LoVo (cell line): ENCODE data around the gene CUBN.

Experiments
- DNase-seq: peaks from one replicate; pipeline ENCODE4 v3.0.0-alpha.2; 2016; ENCODE audit warnings: low spot score

The CUBN gene

DNA sequence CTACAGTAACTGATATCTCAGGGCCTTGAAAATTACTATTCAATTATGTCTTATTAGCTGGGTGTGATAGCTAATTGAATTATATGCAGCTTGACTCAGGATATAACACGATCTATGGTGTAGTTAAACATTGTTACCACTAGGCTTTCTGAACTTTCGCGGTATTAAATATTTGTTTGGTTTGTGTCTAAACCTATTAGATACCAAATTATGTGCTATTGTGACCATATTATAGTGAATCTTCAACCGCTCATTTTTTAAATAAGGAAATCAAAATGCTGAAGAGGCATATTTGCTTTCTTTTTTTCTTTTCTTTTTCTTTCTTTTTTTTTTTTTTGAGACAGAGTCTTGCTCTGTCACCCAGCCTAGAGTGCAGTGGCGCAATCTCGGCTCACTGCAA is 213.1 kb downstream of the CUBN start:
- DNase-seq, result no peak

DNA sequence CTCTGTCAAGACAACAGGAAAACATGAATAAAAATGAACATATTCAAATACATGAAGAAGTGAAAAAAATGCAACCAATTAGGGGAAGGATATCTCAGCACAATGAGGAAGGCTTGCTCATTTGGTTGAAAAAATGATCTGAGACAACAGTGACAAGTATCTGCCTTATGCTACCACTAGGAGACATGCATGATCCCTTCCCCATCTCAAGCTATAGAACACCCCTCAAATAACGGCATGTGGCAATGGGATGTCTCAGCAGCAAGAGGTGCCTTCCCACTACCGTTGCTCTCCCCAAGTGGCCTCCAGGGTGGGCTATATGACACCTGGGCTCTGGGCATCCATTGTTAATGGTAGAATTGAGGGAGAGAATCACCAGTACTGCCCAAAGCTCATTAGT is 214.3 kb downstream of the CUBN start:
- no peak for DNase-seq

DNA sequence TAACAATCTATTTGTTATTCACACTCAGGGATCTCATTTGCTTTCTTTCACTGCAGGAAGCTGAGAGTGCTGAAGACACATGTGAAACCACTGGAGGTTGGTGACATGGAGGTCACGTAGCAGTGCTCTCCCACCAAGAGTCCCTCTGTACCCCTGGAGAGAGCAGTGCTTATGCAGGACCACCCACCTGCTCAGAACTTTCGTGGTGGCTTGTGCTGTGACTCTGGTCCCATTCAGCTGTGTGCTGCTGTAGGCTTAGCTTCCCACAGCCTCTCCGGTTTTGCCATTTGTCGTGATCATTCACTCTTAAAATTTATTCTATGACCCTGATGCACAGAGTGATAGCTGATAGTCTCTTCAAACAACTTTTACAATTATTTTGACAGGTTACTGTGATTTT is 216.3 kb downstream of the CUBN start:
- DNase-seq, result no peak

DNA sequence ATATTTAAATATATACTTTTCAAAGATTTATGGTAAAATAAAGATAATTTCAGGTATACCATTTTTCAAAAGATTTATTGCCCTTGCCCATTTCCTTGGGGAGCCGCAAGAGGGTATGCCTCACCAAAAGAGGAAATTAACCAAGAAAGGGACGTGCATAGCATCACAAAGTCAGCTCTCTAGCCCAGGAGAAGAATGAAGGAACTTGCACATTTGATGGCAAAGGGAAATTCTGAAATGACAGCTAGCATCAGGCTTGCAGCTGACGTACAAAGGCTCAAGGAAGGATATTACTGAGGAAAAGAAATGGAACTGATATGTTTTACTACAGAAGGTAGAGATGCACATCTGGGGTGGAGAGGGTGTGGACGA is 218.8 kb downstream of the CUBN start:
- no peak for DNase-seq

DNA sequence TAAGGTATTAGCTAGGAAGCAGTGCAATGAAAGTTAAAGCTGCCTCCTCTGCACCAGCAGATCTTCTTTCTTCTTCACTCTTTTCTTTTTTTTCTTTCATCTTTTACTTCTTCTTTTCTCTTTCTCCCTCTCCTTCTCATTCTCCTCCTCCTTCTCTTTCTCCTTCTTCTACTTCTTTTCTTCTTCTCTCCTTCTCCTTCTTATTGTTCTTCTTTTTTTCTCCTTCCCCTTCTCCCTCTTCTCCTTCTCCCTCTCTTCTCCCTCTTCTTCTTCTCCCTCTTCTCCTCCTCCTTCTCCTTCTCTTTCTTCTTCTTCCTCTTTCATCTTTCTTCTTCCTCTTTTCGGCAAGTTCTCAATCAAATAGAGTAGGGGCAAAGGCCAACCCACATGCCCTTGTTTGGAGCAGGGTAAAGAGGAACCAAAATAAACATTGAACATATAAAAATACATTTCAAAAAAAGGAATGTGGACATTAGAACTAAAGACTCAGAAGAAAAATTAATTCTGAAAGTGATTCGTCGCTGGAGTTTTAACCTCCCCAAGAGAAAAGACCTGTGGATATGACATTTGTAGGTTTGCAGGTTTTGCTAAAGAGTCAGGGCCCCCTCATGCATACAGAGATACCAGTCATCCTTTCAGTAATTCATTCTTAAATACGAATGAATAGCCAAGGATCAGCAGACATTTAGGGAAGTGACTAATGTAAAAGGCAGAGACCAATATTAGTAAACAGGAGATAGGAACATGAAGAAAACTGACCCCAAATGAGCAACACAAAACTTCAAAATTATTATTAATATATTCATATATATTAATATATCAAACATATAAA is 219.4 kb downstream of the CUBN start:
- DNase-seq, result no peak

DNA sequence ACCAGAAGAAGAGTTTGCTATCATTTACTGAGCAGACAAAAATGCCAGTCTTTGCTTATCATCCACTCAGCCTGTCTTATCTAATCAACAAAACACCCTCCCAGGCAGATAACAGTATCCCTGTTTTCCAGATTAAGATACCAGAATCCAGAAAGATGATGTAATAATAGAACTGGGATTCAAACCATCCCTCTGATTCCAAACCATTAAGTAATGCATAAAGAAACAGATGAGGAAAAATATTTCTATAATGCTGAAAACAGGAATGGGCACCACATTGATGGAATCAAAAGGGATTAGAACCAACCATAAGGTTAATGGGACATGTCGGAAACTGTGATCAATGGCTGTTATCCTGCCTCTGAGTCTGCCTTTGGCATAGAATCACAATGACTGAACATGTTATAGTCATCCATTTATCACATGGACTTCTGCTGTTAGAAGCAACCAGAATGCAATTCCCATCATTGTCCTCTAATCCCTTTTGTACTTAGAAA is 220.3 kb downstream of the CUBN start:
- no peak for DNase-seq

DNA sequence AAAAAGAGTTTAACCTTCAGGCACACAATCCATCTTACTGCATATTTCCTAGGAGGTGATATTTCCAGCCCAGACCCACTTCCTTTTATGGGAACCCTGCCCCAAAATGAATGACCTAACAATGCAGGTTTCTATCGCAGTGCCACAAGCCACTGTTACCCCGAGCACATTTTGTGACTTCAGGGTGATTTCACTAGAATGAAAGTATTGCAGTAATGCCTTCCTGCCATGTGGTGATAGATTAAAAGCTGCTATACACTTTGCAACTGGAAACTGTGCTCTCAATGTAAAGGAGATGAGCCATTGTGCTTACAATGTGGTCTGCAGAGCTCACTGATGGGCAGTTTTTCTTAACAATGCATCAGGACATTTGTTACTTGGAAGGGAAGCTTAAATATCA is 221.9 kb downstream of the CUBN start:
- DNase-seq, result no peak

DNA sequence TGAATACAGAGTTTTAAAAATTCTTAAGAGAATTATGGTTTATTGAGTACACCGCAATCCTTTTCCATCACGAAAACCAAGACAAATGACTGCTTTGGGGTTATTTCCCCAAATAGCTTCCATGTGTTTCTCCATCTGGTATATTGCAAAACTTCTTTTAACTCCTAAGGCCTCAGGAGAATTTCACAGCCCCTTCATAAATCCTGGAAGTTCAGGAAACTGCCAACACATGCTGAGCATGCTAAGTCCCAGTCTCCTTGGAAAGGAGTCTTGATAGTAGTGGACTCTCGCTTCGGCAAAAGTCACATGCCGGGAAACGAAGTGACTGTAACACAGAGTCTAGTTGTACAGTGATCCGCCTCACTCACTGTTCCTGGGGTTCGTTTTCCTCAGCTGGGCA is 224.3 kb downstream of the CUBN start:
- DNase-seq, result no peak

DNA sequence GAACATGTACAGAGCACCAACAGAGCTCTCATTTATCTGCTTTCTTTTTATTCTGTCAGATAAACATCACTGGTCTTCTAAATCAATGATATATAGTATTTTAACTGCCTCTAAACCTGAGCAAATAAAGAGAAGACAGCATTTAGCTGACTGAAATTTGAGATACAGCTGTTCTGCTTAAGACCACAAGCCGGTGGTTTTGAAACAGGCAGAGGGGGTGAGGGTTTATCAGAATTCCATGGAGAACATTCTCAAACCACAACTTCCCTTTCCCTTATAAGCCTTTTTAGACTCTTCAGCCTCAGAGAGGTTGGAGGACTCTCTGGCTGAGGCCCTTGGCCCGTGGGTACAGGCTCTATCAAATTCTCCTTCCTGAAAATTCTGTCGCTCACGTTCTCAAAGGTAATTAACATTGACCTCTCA is 225.0 kb downstream of the CUBN start:
- DNase-seq, result no peak

DNA sequence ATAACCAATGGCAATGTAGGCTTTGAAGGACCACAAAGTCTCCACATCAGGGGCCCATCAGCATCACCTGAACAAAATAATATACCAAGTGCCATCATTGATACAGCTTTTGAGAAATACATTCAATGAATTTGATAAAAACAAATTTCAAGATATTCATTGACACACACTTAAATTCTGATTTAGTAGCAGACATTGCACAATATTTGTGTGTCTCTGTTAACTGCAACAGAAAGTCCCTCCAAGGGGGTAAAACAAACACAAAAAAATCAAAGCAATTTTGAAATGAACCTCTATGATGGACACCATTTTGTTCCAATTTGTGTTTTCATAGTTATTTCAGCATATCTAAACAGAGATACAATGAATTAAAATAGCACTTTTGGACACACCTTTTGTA is 225.6 kb downstream of the CUBN start:
- DNase-seq, result no peak

DNA sequence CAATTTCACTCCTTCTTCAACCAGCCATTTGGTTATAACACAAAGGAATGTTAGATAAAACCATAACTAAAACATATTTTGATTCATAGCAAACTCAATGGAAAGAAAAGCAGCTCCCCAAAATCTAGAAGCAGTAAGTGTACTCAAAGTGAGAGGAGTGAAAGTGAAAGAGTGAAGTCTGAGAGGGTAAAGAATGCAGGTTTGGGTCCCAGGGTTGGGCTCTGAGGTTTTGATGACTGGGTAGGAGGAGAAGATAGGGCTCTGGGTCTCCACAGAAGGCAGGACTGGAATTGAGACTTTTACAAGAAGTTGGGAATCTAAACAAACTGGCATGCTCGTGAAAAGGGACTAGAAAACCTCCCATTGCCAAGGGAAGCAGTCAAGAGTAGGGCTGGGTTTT is 227.0 kb downstream of the CUBN start:
- DNase-seq, result no peak

DNA sequence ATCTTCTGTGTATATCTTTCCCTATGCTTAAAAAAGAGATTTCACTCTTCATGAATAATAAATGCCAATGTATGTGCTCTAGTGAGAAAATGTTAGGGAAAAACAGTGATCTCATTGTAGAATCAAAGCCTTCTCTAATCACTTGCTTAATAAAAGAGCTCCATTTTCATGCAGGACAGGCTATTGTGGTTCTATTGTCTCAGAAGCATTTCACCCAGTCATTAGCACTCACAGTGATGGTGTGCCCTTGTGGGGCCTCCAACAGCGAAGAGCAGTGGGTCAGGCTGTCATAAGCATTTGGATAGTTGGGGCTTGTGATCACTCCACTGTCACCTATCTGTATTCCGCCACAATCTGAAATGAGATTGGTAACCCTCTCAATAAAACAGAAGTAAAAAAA is 228.5 kb downstream of the CUBN start:
- no peak for DNase-seq

DNA sequence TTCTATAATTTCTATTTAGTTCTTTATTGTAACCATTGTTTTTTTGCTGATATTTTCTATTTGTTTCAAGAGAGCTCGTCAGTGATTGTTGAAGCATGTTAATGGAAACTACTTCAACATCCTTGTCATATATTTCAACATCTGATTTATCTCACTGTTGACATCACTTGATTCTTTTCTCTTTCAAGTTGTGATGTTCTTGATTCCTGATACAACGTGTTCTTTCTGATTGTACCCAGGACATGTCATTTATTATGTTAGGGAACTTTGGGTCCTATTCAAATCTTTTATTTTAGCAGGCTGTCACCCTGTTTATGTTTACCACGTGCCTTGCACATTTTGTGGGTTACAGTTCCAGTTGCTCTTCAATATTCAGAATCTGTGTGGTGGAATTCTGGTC is 232.6 kb downstream of the CUBN start:
- DNase-seq, result no peak

DNA sequence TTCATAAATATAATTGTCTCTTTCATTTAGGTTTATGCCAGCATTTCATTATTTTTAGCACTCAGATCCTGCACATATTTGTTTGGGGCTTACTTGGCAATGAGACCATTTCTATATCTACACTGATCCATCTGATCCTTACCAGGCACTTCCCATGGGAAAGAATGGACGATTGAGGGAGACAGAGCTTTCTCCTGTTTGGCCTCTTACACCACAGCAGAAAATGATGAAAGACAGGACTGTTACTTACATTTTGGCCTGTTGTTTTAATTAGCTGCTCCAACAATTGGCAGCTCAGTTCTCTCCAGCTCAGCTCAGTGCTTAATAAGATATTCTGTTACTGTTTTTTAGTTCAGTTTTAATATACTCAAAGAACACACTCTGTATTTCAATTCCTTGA is 234.8 kb downstream of the CUBN start:
- no peak for DNase-seq

DNA sequence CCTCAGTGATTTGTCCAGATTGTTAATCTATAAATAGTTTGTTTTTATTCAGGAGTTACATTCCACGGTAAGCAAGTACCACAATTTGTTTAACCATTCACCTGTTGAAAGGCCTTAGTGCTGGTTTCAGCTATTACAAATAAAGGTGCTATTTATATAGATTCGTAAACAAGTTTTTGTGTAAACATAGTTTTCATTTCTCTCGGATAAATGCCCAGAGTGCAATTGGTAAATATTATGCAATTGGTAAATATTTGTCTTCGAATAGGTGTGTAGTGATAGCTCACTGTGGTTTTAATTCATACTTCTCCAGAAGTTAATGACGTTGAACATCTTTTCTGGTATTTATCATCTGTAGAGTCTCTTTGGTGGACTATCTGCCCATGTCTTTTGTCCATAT is 235.9 kb downstream of the CUBN start:
- DNase-seq, result peak; percentile 9

DNA sequence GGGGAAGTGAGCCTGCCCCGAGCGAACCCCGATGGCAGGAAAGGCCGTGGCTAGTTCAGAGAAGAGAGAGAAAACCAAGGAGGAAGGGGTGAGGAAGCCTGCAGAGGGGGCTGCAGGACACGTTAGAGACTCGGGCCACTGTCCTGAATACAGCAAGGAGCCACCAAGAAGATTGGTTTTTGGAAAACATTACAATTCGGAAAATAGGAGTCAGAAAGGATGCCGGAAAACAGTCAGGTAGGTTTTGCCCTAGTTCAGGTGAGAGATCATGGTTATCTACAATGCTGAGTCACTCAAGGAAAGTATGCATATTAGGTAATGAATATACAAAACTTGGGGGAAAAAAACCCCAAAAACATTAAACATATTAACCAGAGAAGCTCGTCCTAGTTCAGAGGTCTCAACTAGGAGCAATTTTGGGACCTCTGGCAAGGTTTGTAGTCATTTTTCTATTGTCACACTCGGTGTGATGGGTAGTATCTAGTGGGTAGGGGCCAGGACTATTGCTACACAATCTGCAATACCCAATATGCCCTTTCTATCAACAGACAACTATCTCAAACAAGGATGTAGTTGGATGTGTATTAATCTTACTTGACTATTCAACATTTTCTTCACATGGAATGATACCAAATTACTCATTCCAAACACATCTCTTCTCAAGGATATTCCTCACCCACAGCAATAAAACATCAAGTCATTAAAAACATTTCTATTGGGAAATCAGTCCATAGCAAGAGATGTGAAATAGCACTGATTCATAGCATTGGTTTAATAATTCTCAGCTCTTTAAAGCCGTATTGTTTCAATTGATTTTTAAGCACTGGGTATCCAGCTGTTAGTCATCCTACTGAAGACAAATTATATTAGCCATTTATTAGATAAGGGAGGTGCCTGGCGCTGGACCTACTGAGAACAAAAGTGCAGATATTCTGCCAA is 238.0 kb downstream of the CUBN start:
- peak; percentile 29 for DNase-seq

DNA sequence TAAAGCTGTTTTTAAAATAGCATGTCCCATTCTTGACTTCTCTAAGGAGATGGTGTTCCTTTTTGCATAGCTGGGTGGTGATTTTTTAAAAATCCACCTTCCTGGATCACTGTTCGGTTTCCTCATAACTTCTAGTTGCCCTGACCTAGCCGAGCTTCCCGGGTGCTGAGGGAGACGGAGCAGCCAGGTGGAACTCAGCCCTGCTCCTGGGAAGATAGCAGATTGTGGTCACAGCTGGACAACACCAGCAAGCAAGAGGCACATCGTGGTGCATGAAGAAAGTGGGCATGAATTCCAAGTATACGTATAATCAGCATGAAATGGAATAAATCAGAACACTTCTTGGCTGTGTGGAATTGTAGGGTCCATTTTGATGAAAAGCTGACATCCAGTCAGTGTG is 238.9 kb downstream of the CUBN start:
- no peak for DNase-seq

DNA sequence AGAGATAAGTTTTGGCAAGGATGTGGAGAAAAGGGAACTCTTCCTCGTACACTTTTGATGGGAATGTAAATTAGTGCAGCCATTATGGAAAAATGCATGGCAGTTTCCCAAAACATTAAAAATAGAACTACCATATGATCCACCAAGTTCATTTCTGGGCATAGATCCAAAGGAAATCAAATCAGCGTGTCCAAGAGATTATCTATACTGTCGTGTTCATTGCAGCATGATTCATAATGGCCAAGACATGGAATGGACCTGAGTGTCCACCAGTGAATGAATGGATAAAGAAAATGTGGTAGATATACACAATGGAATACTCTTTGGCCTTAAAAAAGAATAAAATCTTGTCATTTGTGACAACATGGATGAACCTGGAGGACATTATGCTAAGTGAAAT is 242.0 kb downstream of the CUBN start:
- DNase-seq, result no peak

DNA sequence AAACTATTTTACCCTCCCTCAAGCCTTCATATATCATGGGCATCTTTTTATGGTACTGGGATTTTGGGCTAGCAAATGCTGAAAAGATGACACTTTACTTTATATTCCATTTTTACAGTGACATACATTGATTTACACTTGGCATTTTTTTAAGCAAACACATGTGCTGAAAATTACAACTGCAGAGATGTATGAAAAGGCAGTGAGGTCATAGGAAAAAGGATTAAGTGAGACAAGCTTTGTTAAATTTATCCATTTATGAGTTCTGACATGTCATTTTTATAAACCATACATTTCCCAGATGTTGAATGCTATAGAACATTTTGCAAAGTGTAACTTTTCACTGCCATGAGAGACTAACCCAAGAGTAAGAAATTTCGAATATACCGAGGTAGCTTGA is 243.6 kb downstream of the CUBN start:
- no peak for DNase-seq

DNA sequence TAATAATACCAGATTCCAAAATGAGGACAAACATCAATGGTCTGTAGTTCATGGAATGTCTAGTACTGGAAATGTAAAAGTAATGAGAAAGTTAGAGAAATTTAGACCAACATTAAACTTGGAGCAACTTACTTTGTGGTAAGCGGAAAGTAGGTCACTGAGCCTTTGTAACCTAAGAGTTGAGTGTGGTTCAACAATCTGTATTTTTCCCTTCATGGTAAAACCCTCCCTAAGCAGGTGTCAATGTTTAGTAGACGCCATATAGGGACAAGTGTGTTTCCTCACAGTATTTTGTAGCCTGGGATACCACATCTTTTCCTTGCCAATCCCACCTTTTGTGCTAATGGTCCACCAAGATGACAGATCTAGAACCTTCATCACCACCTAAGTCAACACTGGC is 245.1 kb downstream of the CUBN start:
- DNase-seq, result no peak

DNA sequence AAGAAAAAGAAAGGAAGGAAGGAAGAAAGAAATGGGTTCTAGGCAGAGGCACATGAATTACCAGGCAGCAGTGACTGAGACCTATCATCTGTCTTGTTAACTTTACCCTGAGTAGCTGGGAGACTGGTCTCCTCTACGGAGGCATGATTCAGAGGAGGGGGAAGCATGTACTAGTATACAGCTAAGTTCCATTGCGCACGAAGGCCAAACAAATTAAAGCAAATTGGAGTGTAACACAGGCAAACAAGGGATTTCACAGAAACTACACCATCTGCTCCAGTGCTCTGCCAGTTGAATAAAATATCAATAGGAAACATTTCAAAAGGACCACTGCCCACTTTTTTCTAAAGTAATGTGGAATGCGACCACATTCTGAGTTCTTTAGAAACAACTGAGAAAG is 246.5 kb downstream of the CUBN start:
- no peak for DNase-seq

DNA sequence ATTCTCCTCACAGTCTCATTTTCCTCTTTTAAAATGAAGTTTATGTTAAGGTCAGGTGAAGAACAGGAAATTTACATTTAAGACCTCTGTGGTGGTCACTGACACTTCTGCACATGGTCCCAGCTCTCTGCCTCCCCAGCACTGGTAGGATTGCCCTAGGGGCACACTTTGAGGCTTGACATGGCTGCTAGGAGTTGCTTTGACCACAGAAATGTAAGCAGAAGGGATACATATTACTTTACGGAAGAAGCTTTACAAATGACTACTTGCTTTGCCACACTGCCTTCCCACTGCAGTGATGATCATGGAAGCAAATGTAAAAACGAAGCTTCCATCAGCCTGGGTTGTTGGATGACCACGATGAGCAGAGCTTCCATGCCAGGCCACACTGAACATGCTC is 259.3 kb downstream of the CUBN start:
- no peak for DNase-seq

DNA sequence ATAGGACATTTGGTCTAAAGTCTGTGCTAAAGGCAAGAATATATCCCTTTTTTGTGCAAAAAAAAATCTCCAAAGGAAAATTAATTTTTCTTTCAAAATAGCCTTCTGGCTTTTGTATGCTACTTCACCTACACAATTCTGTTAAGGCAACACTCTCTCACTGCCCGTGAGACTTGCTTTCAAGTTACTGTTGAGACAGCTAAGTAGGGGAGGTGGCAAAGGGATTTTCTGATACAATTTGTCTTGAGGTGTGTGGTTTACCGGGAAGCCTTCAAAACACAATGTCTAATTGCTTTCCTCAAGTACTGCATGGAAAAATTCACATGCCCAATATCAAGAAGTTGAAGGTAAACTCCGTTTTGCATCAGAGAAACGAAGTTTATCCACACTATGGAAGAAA is 261.6 kb downstream of the CUBN start:
- DNase-seq, result no peak
